Hepatocyte (in vitro differentiated cells): Measurements from ENCODE around the gene PDE3B. TPM values are rescaled to one million over a fixed set of nuclear protein-coding genes. Genes with fewer than 3 reads are reported as not detected.

Experiments used
- DNase-seq: peaks from one replicate; pipeline ENCODE4 v3.0.0-alpha.2; 2016; ENCODE audit warnings: low spot score
- H2AFZ ChIP-seq: fragments of 200-600 bp; sonication (generic); 2 replicates; pipeline ENCODE4 v1.6.0; 2016; ENCODE audit warnings: antibody characterized with exemption, mild to moderate bottlenecking
- H3K27ac ChIP-seq: fragments of 200-600 bp; sonication (generic); 2 replicates; pipeline ENCODE4 v1.5.1; 2016; ENCODE audit warnings: mild to moderate bottlenecking
- H3K27me3 ChIP-seq: fragments of 200-600 bp; sonication (generic); 2 replicates; pipeline ENCODE4 v1.6.1; 2016
- H3K36me3 ChIP-seq: fragments of 200-600 bp; sonication (generic); replicated peaks from 2 replicates; pipeline ENCODE4 v1.5.1; 2016; ENCODE audit warnings: low read depth; ENCODE audit not compliant: insufficient read depth
- H3K4me1 ChIP-seq: fragments of 200-600 bp; sonication (generic); 2 replicates; pipeline ENCODE4 v1.5.1; 2016; ENCODE audit warnings: mild to moderate bottlenecking, moderate library complexity; ENCODE audit not compliant: insufficient read depth
- H3K4me2 ChIP-seq: fragments of 200-600 bp; sonication (generic); 2 replicates; pipeline ENCODE4 v1.6.0; 2016
- H3K4me3 ChIP-seq: fragments of 200-600 bp; sonication (generic); 2 replicates; pipeline ENCODE4 v1.5.1; 2016; ENCODE audit warnings: mild to moderate bottlenecking
- H3K79me2 ChIP-seq: fragments of 200-600 bp; sonication (generic); 2 replicates; pipeline ENCODE4 v1.6.0; 2017; ENCODE audit warnings: mild to moderate bottlenecking
- H3K9me2 ChIP-seq: fragments of 200-600 bp; sonication (generic); replicated peaks from 2 replicates; pipeline ENCODE4 v1.6.0; 2017; ENCODE audit warnings: mild to moderate bottlenecking; ENCODE audit not compliant: insufficient read depth
- H3K9me3 ChIP-seq: fragments of 200-600 bp; sonication (generic); 2 replicates; pipeline ENCODE4 v1.5.1; 2016; ENCODE audit warnings: low read depth, mild to moderate bottlenecking
- H4K20me1 ChIP-seq: fragments of 200-600 bp; sonication (generic); 2 replicates; pipeline ENCODE4 v1.6.0; 2016; ENCODE audit warnings: mild to moderate bottlenecking; ENCODE audit not compliant: insufficient read depth, poor library complexity, severe bottlenecking
- CTCF ChIP-seq: fragments of 200-600 bp; sonication (generic); IDR thresholded peaks from 2 replicates; pipeline ENCODE4 v1.5.1; 2016; ENCODE audit warnings: antibody characterized with exemption, mild to moderate bottlenecking; ENCODE audit not compliant: poor library complexity
- EZH2 ChIP-seq: fragments of 200-600 bp; sonication (generic); IDR thresholded peaks from 2 replicates; pipeline ENCODE4 v1.6.1; 2016; ENCODE audit warnings: antibody characterized with exemption, mild to moderate bottlenecking, borderline replicate concordance
- EZH2phosphoT487 ChIP-seq: fragments of 200-600 bp; sonication (generic); IDR thresholded peaks from one replicate; pipeline ENCODE4 v1.6.1; 2018; ENCODE audit warnings: antibody characterized with exemption, mild to moderate bottlenecking, low read depth, moderate library complexity; ENCODE audit not compliant: unreplicated experiment, severe bottlenecking
- WGBS: methylation state at CpG from one replicate; pipeline ENCODE4 v1.1.6; 2016; ENCODE audit warnings: low lambda C conversion rate; ENCODE audit errors: missing lambda C conversion rate; 5-methylcytosine and 5-hydroxymethylcytosine counted together
- polyA plus RNA-seq: library from polyadenylated mRNA; unstranded; fragments of >200 nt; fragmentation: Nextera tagmentation; extraction: Ambion mirVana; gene quantifications from 2 replicates; pipeline ENCODE4 v1.2.1, GENCODE V29; 2016
- total RNA-seq: library from RNA; depleted of rRNA; stranded (reverse); fragments of >200 nt; gene quantifications from 2 replicates; pipeline ENCODE4 v1.2.3, GENCODE V29; 2014

The PDE3B gene
- total and polyA plus RNA-seq, 2 experiments from 2014 or later: 15.8 to 46.3 TPM

GRCh38 chr11:14673421-14673820 is 29.8 kb downstream of the PDE3B start:
- Histone ChIP-seq H3K27ac (no peak overlapping the region), H3K4me2 (no peak overlapping the region), H3K79me2 (peaks cover 24% of the 10 kb centered on the region), H3K27me3 (no peaks in the 10 kb centered on the region), H3K4me3 (no peak overlapping the region), H3K36me3 (no peaks in the 10 kb centered on the region), H3K4me1 (peaks cover 8% of the 10 kb centered on the region), H3K9me2 (no peaks in the 10 kb centered on the region), H2AFZ (no peak overlapping the region), H3K9me3 (no peaks in the 10 kb centered on the region), H4K20me1 (no peaks in the 10 kb centered on the region)
- TF ChIP-seq CTCF (no peak), EZH2 (no peak), EZH2phosphoT487 (no peak)
- 88% methylated on average over 4 of the region's 4 CpGs for WGBS
- DNase-seq: no peak

- no peaks in the 10 kb centered on the region for H4K20me1 ChIP-seq
- no peak overlapping the region for H3K4me3 ChIP-seq
- peaks cover 29% of the 10 kb centered on the region for H3K79me2 ChIP-seq
- no peak overlapping the region for H3K4me2 ChIP-seq
- peaks cover 8% of the 10 kb centered on the region for H3K4me1 ChIP-seq
- H3K9me2 ChIP-seq: no peaks in the 10 kb centered on the region
- H2AFZ ChIP-seq: no peak overlapping the region
- DNase-seq: no peak
- H3K36me3 ChIP-seq: no peaks in the 10 kb centered on the region
- TF ChIP-seq CTCF (no peak), EZH2phosphoT487 (no peak), EZH2 (no peak)
- H3K9me3 ChIP-seq: no peaks in the 10 kb centered on the region
- 87% methylated on average over 8 of the region's 8 CpGs for WGBS
- H3K27me3 ChIP-seq: no peaks in the 10 kb centered on the region
- H3K27ac ChIP-seq: no peak overlapping the region
Observed at GRCh38 chr11:14673824-14674405, 30.3 kb downstream of the PDE3B start.

GRCh38 chr11:14676068-14676467 is 32.5 kb downstream of the PDE3B start:
- no peak overlapping the region for H3K4me2 ChIP-seq
- WGBS: 75% methylated on average over 2 of the region's 2 CpGs
- peak overlapping the region; percentile 38 for H3K27ac ChIP-seq
- no peaks in the 10 kb centered on the region for H4K20me1 ChIP-seq
- peaks cover 48% of the 10 kb centered on the region for H3K79me2 ChIP-seq
- H3K27me3 ChIP-seq: no peaks in the 10 kb centered on the region
- no peak overlapping the region for H2AFZ ChIP-seq
- TF ChIP-seq CTCF: no peak
- no peaks in the 10 kb centered on the region for H3K36me3 ChIP-seq
- peak; percentile 15 for DNase-seq
- no peak overlapping the region for H3K4me3 ChIP-seq
- no peaks in the 10 kb centered on the region for H3K9me3 ChIP-seq
- no peaks in the 10 kb centered on the region for H3K9me2 ChIP-seq
- no peaks in the 10 kb centered on the region for H3K4me1 ChIP-seq

GRCh38 chr11:14677146-14677545 is 33.5 kb downstream of the PDE3B start:
- H2AFZ ChIP-seq: no peak overlapping the region
- 93% methylated on average over 2 of the region's 2 CpGs for WGBS
- no peaks in the 10 kb centered on the region for H3K9me3 ChIP-seq
- no peak overlapping the region for H3K4me3 ChIP-seq
- no peak for DNase-seq
- no peaks in the 10 kb centered on the region for H3K27me3 ChIP-seq
- H3K36me3 ChIP-seq: no peaks in the 10 kb centered on the region
- TF ChIP-seq EZH2phosphoT487: no peak
- no peak overlapping the region for H3K4me2 ChIP-seq
- peak overlapping the region; percentile 32 for H3K27ac ChIP-seq
- H3K9me2 ChIP-seq: no peaks in the 10 kb centered on the region
- no peaks in the 10 kb centered on the region for H4K20me1 ChIP-seq
- peaks cover 54% of the 10 kb centered on the region for H3K79me2 ChIP-seq
- H3K4me1 ChIP-seq: no peaks in the 10 kb centered on the region
